HepG2 (cell line): ENCODE data around the gene SUSD4. TPM values are rescaled to one million over a fixed set of nuclear protein-coding genes. Genes with fewer than 3 reads are reported as not detected.

Source experiments
- ATAC-seq: fragments of 200-7000 bp; cut with Tn5 transposase; 3 replicates; pipeline ENCODE4 v1.9.1; 2020; ENCODE audit warnings: mild to moderate bottlenecking, moderate library complexity
- BruUV-seq: library from RNA; stranded (reverse); fragments of 400-500 nt; replicated peaks from 2 replicates; lab custom pipeline; 2021; lab: Mats Ljungman, UMichigan
- CTCF ChIA-PET: fragments of 300-600 bp; formaldehyde crosslinking; extraction: SDS; loops from one replicate; lab custom pipeline; 2021; ENCODE audit warnings: low total read pairs, inconsistent platforms, low intra/inter-chr PET ratio; lab: Yijun Ruan, JAX
- POLR2A ChIA-PET: fragments of 350-600 bp; sonication (Branson Sonifier 250); formaldehyde crosslinking; loops from one replicate; lab custom pipeline; 2020; ENCODE audit warnings: antibody characterized with exemption, inconsistent platforms; lab: Yijun Ruan, JAX
- DNase-seq: peaks from one replicate; pipeline ENCODE4 v3.0.0-alpha.2; 2015; ENCODE audit warnings: low spot score
- FAIRE-seq: peaks from 3 replicates; lab custom pipeline; 2011; peaks lifted over from hg19 to GRCh38; lab: Jason Lieb, UNC
- H2AFZ ChIP-seq: one replicate; pipeline ENCODE4 v1.6.1; 2011; ENCODE audit warnings: low read length, inconsistent platforms
- H3K27ac ChIP-seq: fragments of 300-600 bp; 3 replicates; pipeline ENCODE4 v1.8.0; 2011; ENCODE audit warnings: mixed run types, mild to moderate bottlenecking, mixed read lengths, low read length, inconsistent platforms; ENCODE audit not compliant: insufficient read depth; ENCODE audit errors: extremely low read length
- H3K27me3 ChIP-seq, 2 experiments: fragments of 200-600 bp in 1 of 2; 2 replicates in 1 of 2; 3 replicates in 1 of 2; pipeline versions ENCODE4 v1.6.0 to v1.8.0; 2011; ENCODE audit warnings: low read length in 2 of 2, mild to moderate bottlenecking in 2 of 2, moderate library complexity in 2 of 2, inconsistent platforms in 1 of 2; ENCODE audit not compliant: insufficient read depth in 2 of 2, control insufficient read depth in 1 of 2
- H3K36me3 ChIP-seq, 2 experiments: fragments of 200-600 bp in 1 of 2; replicated peaks in 1 of 2; 2 replicates in 1 of 2; 3 replicates in 1 of 2; pipeline versions ENCODE4 v1.5.1 to v1.8.0; 2011; ENCODE audit warnings: low read length in 2 of 2, inconsistent platforms in 1 of 2; ENCODE audit not compliant: insufficient read depth in 2 of 2, control insufficient read depth in 1 of 2
- H3K4me1 ChIP-seq: 2 replicates; pipeline ENCODE4 v1.5.1; 2012; ENCODE audit warnings: low read length, inconsistent platforms; ENCODE audit not compliant: insufficient read depth
- H3K4me2 ChIP-seq: 2 replicates; pipeline ENCODE4 v1.6.0; 2011; ENCODE audit warnings: low read depth, low read length, inconsistent platforms
- H3K4me3 ChIP-seq, 3 experiments: fragments of 200-600 bp in 1 of 3; sonication (generic), shearing (Covaris generic) in 1 of 3; replicated peaks in 1 of 3; 2 replicates each; pipeline ENCODE4 v1.5.1; 2011 to 2016; ENCODE audit warnings: low read length in 3 of 3, inconsistent platforms in 2 of 3, low read depth in 2 of 3, mild to moderate bottlenecking in 2 of 3, control low read depth in 1 of 3, mixed read lengths in 1 of 3; ENCODE audit not compliant: insufficient read depth in 1 of 3
- H3K79me2 ChIP-seq: one replicate; pipeline ENCODE4 v1.6.1; 2011; ENCODE audit warnings: low read length, inconsistent platforms; ENCODE audit not compliant: insufficient read depth
- H3K9ac ChIP-seq: 2 replicates; pipeline ENCODE4 v1.6.0; 2011; ENCODE audit warnings: mild to moderate bottlenecking, low read depth, low read length, inconsistent platforms; ENCODE audit not compliant: insufficient read depth
- H3K9me3 ChIP-seq: 2 replicates; pipeline ENCODE4 v1.5.1; 2012; ENCODE audit warnings: mild to moderate bottlenecking, low read length
- H4K20me1 ChIP-seq: 2 replicates; pipeline ENCODE4 v1.6.0; 2011; ENCODE audit warnings: inconsistent platforms, mild to moderate bottlenecking, low read length, moderate library complexity; ENCODE audit not compliant: insufficient read depth
- CEBPZ ChIP-seq: IDR thresholded peaks from 2 replicates; pipeline ENCODE4 v1.6.1; 2012; ENCODE audit warnings: low read length, improper control_type of control experiment
- FOXP4 ChIP-seq: sonication (generic); formaldehyde crosslinking; IDR thresholded peaks from 2 replicates; pipeline ENCODE4 v1.4.0; 2020; ENCODE audit warnings: missing genetic modification reagents
- JARID2 ChIP-seq: sonication (generic); formaldehyde crosslinking; IDR thresholded peaks from 2 replicates; pipeline ENCODE4 v1.8.1; 2023; ENCODE audit warnings: missing genetic modification reagents, inconsistent platforms; ENCODE audit not compliant: insufficient replicate concordance
- NBN ChIP-seq: fragments of 450-650 bp; conservative IDR thresholded peaks from 2 replicates; pipeline ENCODE4 v1.6.1; 2017
- NFYB ChIP-seq: sonication (generic); formaldehyde crosslinking; IDR thresholded peaks from 2 replicates; pipeline ENCODE4 v1.4.0; 2020; ENCODE audit warnings: missing genetic modification reagents
- PLRG1 ChIP-seq: fragments of 450-650 bp; conservative IDR thresholded peaks from 2 replicates; pipeline ENCODE4 v1.6.1; 2016
- TMF1 ChIP-seq: sonication (generic); formaldehyde crosslinking; IDR thresholded peaks from 2 replicates; pipeline ENCODE4 v1.8.1; 2022; ENCODE audit warnings: low read depth, missing genetic modification reagents
- TRAFD1 ChIP-seq: sonication (generic); formaldehyde crosslinking; IDR thresholded peaks from 2 replicates; pipeline ENCODE4 v1.5.1; 2020; ENCODE audit warnings: missing genetic modification reagents, mild to moderate bottlenecking, borderline replicate concordance
- ZNF430 ChIP-seq: sonication (generic); formaldehyde crosslinking; IDR thresholded peaks from 2 replicates; pipeline ENCODE4 v1.9.0; 2021; ENCODE audit warnings: mild to moderate bottlenecking, missing genetic modification reagents
- ZNF580 ChIP-seq: IDR thresholded peaks from 2 replicates; pipeline ENCODE4 v1.6.1; 2016; ENCODE audit warnings: low read depth, borderline replicate concordance
- ZNF724P ChIP-seq: sonication (generic); formaldehyde crosslinking; IDR thresholded peaks from 2 replicates; pipeline ENCODE4 v1.8.0; 2022; ENCODE audit warnings: missing genetic modification reagents, borderline replicate concordance
- ZNF737 ChIP-seq: sonication (generic); formaldehyde crosslinking; IDR thresholded peaks from 2 replicates; pipeline ENCODE4 v1.5.0; 2020; ENCODE audit warnings: missing genetic modification reagents, mild to moderate bottlenecking, borderline replicate concordance
- ZNF800 ChIP-seq: sonication (generic); formaldehyde crosslinking; IDR thresholded peaks from 2 replicates; pipeline ENCODE4 v1.4.0; 2020; ENCODE audit warnings: missing genetic modification reagents
- WGBS: methylation state at CpG from one replicate; pipeline ENCODE4 v1.1.6; 2017; ENCODE audit warnings: low lambda C conversion rate; 5-methylcytosine and 5-hydroxymethylcytosine counted together
- in situ Hi-C: cut with HindIII; loops from 2 replicates; pipeline ENCODE4 v1.10.0; 2017; ENCODE audit warnings: low pct_unique_long_range_greater_than_20kb; ENCODE audit not compliant: extremely low pct_ligation_motif_present
- intact Hi-C: fragments of 100-400 bp; cut with micrococcal nuclease; formaldehyde crosslinking; loops from one replicate; pipeline ENCODE4 v1.10.0; 2022; ENCODE audit not compliant: unreplicated experiment
- polyA plus RNA-seq, 8 experiments: library from polyadenylated mRNA; depleted of rRNA in 3 of 8; stranded (reverse) in 7 of 8; unstranded in 1 of 8; fragments of >200 nt; fragmentation: Illumina TruSeq in 4 of 8; extraction: Trizol in 4 of 8; gene quantifications; 2 replicates each; pipeline versions ENCODE4 v1.2.1 to v1.2.3, GENCODE V29; 2011 to 2016; ENCODE audit warnings: low read depth in 4 of 8, missing spikeins in 1 of 8, mixed read lengths in 1 of 8; ENCODE audit not compliant: insufficient read depth in 1 of 8
- total RNA-seq, 5 experiments: library from RNA; depleted of rRNA; stranded (reverse); fragments of >200 nt; fragmentation: Illumina TruSeq; extraction: Trizol; gene quantifications; 2 replicates each; pipeline ENCODE4 v1.2.3, GENCODE V29; 2016; ENCODE audit warnings: low read depth in 1 of 5

SUSD4 gene
- total and polyA plus RNA-seq, 2 of the 13 experiments (the other 11 are each of a cell fraction or from before 2014, with no cell fraction given): not detected

GRCh38 chr1:223189903-223190724, 173.9 kb downstream of the SUSD4 start:
- ChIA-PET POLR2A (no interaction called here), CTCF (no interaction called here)
- 9% methylated on average over 8 of the region's 10 CpGs for WGBS
- TF ChIP-seq ZNF430 (CRISPR knock-in tag) (no peak), NBN (no peak), ZNF580 (CRISPR knock-in tag) (no peak), ZNF724P (CRISPR knock-in tag) (no peak), PLRG1 (no peak), JARID2 (CRISPR knock-in tag) (no peak), ZNF800 (CRISPR knock-in tag) (no peak), TRAFD1 (CRISPR knock-in tag) (no peak), TMF1 (CRISPR knock-in tag) (no peak), FOXP4 (CRISPR knock-in tag) (no peak), CEBPZ (no peak), ZNF737 (CRISPR knock-in tag) (no peak), NFYB (CRISPR knock-in tag) (no peak)
- no peak overlapping the region for H3K4me3 ChIP-seq
- DNase-seq (no peak), FAIRE-seq (no peak), ATAC-seq (no peak)
- no peaks in the 10 kb centered on the region for H3K4me1 ChIP-seq
- H3K4me2 ChIP-seq: no peak overlapping the region
- H3K79me2 ChIP-seq: no peaks in the 10 kb centered on the region
- intact Hi-C loops: no loop called here
- H3K27me3 ChIP-seq: peaks cover 2 to 10% of the 10 kb centered on the region in 2 experiments; a peak in 2 of 5 replicates
- no peak overlapping the region for H3K9ac ChIP-seq
- BruUV-seq: no TSS peak
- no peaks in the 10 kb centered on the region for H3K36me3 ChIP-seq
- no peak overlapping the region for H3K27ac ChIP-seq
- no peak overlapping the region for H2AFZ ChIP-seq
- in situ Hi-C loops: no loop called here
- H3K9me3 ChIP-seq: no peaks in the 10 kb centered on the region
- H4K20me1 ChIP-seq: no peaks in the 10 kb centered on the region
